ENCODE results near the gene FSD1. TPM values are rescaled to one million over a fixed set of nuclear protein-coding genes. Genes with fewer than 3 reads are reported as not detected.

Gene FSD1
- total RNA-seq, 1 donor from 2014 or later: 48.3 TPM

DNA sequence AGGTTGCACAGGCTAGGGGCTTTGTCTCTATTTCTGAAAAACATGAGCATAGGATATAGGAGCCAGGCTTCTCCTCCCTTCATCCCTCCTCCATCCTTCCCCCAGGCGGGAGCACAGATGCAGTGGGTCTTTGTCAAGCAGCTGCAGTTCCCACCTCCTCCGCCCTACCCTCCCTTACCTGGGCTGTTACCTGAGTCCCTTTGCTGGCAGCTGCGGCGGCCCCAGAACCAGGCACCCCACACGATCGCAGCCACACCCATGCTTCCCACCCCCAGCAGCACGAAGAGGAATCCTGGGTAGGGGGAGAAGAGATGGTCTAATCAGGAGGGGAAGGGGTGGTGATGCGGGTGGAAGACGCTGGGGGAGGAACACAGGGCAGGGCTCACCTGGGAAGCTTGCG, 10.0 kb upstream of the FSD1 start:
- H3K27ac ChIP-seq: no peak overlapping the region
- H3F3A ChIP-seq (ENCODE audit: low read depth): no peaks in the 10 kb centered on the region
- Mint-ChIP-seq H3K27me3 (ENCODE audit: insufficient read depth, low read depth) (peaks cover 4% of the 10 kb centered on the region), H3K4me1 (peaks cover 15% of the 10 kb centered on the region), H3K9me3 (peaks cover 2% of the 10 kb centered on the region), H3K4me3 (no peak overlapping the region), H3K27ac (peak overlapping the region; percentile 72), H3K36me3 (no peaks in the 10 kb centered on the region)
- no peak for TF ChIP-seq EZH2phosphoT487 (IDR thresholded peaks at IDR 0.05)
- no peak for TF ChIP-seq EZH2 (IDR thresholded peaks at IDR 0.05)
- no peak for TF ChIP-seq CTCF (IDR thresholded peaks at IDR 0.05)
- H3K4me3 ChIP-seq: no peak overlapping the region
- no peak for DNase-seq (ENCODE audit: low spot score)
- no peak overlapping the region for H3K9ac ChIP-seq
- H3K27me3 ChIP-seq: no peaks in the 10 kb centered on the region
- no peak overlapping the region for H2AFZ ChIP-seq (replicated peaks)
- H3K79me2 ChIP-seq (ENCODE audit: low read depth): no peaks in the 10 kb centered on the region
- H3K4me2 ChIP-seq: no peak overlapping the region
- H3K9me3 ChIP-seq (ENCODE audit: low read depth): no peaks in the 10 kb centered on the region
- no peaks in the 10 kb centered on the region for H4K20me1 ChIP-seq (ENCODE audit: low read depth)
- H3K36me3 ChIP-seq: no peaks in the 10 kb centered on the region
- peaks cover 11% of the 10 kb centered on the region for H3K4me1 ChIP-seq

GRCh38 chr19:4295972-4296771, 8.2 kb upstream of the FSD1 start:
- no peak for TF ChIP-seq EZH2 (IDR thresholded peaks at IDR 0.05)
- no peak for TF ChIP-seq CTCF (IDR thresholded peaks at IDR 0.05)
- TF ChIP-seq EZH2phosphoT487 (IDR thresholded peaks at IDR 0.05): no peak
- Mint-ChIP-seq H3K9me3 (peaks cover 2% of the 10 kb centered on the region), H3K4me1 (peaks cover 9% of the 10 kb centered on the region), H3K36me3 (no peaks in the 10 kb centered on the region), H3K4me3 (no peak overlapping the region), H3K27me3 (ENCODE audit: insufficient read depth, low read depth) (peaks cover 4% of the 10 kb centered on the region), H3K27ac (no peak overlapping the region)
- H3K4me1 ChIP-seq: peaks cover 6% of the 10 kb centered on the region
- H3F3A ChIP-seq (ENCODE audit: low read depth): no peaks in the 10 kb centered on the region
- DNase-seq (ENCODE audit: low spot score): no peak
- no peak overlapping the region for H3K4me2 ChIP-seq
- H3K27ac ChIP-seq: no peak overlapping the region
- H2AFZ ChIP-seq (replicated peaks): no peak overlapping the region
- H3K79me2 ChIP-seq (ENCODE audit: low read depth): no peaks in the 10 kb centered on the region
- no peaks in the 10 kb centered on the region for H3K36me3 ChIP-seq
- H3K9ac ChIP-seq: no peak overlapping the region
- no peaks in the 10 kb centered on the region for H3K9me3 ChIP-seq (ENCODE audit: low read depth)
- no peaks in the 10 kb centered on the region for H3K27me3 ChIP-seq
- H3K4me3 ChIP-seq: no peak overlapping the region
- H4K20me1 ChIP-seq (ENCODE audit: low read depth): no peaks in the 10 kb centered on the region

- no peak overlapping the region for H3K27ac Mint-ChIP-seq
- Histone ChIP-seq H3K79me2 (ENCODE audit: low read depth) (no peaks in the 10 kb centered on the region), H3K27ac (no peak overlapping the region), H3K9me3 (ENCODE audit: low read depth) (no peaks in the 10 kb centered on the region), H4K20me1 (ENCODE audit: low read depth) (no peaks in the 10 kb centered on the region), H3K27me3 (no peaks in the 10 kb centered on the region), H3K4me3 (no peak overlapping the region), H3K4me2 (no peak overlapping the region), H2AFZ (replicated peaks) (peak overlapping the region; percentile 26), H3F3A (ENCODE audit: low read depth) (peaks cover 5% of the 10 kb centered on the region), H3K9ac (no peak overlapping the region), H3K4me1 (peaks cover 10% of the 10 kb centered on the region), H3K36me3 (no peaks in the 10 kb centered on the region)
- no peaks in the 10 kb centered on the region for H3K36me3 Mint-ChIP-seq
- H3K9me3 Mint-ChIP-seq: peaks cover 2% of the 10 kb centered on the region
- H3K4me3 Mint-ChIP-seq: no peak overlapping the region
- DNase-seq (ENCODE audit: low spot score): peak; percentile 19
- H3K27me3 Mint-ChIP-seq (ENCODE audit: insufficient read depth, low read depth): peaks cover 6% of the 10 kb centered on the region
- peaks cover 8% of the 10 kb centered on the region for H3K4me1 Mint-ChIP-seq
- TF ChIP-seq EZH2phosphoT487 (IDR thresholded peaks at IDR 0.05) (no peak), CTCF (IDR thresholded peaks at IDR 0.05) (peak; percentile 11)
These were observed 6.2 kb upstream of the FSD1 start for GRCh38 chr19:4297901-4298809.
